ENCODE measurements around the gene KATNAL2.

Gene KATNAL2

DNA sequence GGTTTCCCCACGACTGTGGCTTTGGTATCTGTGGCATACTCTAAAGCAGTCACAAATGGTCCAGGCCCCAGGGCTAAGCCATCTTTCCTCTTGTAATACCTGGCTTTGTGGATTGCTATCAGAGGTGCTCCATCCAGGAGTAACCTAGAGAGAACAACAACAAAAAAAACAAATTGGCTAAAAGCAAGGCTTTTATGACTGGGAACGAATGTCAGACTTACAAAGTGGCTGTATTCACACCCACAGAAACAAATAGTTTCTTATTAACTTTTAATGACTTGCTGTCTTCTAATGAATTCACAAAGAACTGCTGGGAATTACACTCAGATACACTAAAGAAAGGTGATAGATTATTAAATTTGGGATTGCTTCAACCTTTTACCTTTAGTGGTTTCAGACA is 197.8 kb downstream of the KATNAL2 start:
- no peak for DNase-seq (ENCODE audit: low read depth)

DNA sequence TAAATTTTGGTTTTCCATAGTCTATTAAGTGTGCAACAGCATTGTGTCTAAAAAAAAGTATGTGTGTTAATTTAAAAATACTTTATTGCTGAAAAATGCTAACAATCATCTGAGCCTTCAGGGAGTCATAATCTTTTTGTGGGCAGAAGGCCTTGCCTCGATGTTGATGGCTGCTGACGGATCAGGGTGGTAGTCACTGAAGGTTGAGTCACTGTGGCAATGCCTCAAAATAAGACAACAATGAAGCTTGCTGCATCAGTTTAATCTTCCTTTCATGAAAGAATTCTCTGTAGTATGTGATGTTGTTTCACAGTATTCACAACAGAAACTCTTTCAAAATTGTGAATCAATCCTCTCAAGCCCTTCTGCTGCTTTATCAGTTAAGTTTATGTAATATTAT is 201.6 kb downstream of the KATNAL2 start:
- DNase-seq (ENCODE audit: low read depth), result peak; percentile 73

DNA sequence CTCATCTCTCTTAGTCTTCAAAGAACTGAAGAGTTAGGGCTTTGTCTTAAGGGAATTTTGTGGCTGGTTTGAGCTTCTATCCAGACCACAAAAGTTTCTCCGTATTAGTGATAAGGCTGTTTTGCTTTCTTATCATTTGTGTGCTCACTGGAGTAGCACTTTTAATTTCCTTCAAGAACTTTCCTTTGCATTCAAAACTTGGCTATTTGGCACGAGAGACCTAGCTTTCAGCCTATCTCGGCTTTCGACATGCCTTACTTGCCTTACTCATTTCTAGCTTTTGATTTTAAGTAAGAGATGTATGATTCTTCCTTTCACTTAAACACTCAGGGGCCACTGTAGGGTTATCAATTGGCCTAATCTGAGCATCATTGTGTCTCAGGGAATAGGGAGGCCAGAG is 203.0 kb downstream of the KATNAL2 start:
- DNase-seq (ENCODE audit: low read depth), result no peak

DNA sequence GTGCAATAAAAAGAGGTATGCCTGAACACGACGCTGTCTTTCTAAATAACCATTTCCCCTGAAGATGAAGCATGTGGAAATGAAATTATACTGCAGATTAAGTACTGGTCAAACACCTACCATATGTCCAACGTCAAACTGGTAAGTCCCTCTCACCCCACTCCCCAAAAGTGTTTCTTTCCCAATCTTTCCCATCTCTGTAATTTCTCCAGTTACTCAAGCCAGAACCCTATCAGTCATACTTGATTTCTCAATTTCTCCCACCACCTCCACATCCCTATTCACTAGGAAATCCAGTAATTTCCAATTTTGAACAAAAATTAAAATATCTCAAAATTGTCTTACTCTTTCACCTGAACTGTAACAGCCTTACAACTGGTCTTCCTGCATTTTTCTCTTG is 203.7 kb downstream of the KATNAL2 start:
- DNase-seq (ENCODE audit: low read depth), result no peak

DNA sequence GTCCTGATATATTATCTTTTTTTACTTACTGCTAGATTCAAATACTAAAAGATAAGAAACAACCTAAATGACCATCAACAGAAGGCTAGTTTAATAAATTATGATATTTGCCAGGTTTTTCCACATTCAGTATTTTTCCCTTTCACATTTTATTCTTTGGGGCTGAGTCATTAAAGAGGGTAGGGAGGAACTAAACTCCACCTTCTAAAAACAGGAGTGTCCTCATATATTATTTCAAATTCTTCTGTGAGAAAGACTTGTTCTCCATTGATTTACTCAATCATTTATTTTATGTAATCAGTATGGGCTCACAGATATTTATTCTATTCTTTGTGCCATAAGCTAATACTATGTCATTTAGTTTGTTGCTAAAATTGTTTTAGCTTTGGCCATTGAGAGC is 223.9 kb downstream of the KATNAL2 start:
- no peak for DNase-seq (ENCODE audit: low read depth)

DNA sequence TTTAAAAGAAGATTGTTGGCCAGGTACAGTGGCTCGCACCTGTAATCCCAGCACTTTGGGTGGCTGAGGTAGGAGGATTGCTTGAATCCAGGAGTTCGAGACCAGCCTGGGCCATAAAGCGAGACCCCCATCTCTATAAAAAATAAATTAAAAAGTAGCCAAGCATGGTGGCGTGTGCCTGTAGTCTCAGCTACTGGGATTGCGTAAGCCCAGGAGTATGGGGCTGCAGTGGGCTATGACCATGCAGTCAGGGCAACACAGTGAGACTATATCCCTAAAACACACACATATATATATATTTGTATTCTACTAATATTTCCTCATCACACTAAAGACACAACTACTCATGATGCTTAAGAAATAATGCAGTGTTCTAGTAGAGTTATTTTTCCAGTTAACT is 225.8 kb downstream of the KATNAL2 start:
- no peak for DNase-seq (ENCODE audit: low read depth)

DNA sequence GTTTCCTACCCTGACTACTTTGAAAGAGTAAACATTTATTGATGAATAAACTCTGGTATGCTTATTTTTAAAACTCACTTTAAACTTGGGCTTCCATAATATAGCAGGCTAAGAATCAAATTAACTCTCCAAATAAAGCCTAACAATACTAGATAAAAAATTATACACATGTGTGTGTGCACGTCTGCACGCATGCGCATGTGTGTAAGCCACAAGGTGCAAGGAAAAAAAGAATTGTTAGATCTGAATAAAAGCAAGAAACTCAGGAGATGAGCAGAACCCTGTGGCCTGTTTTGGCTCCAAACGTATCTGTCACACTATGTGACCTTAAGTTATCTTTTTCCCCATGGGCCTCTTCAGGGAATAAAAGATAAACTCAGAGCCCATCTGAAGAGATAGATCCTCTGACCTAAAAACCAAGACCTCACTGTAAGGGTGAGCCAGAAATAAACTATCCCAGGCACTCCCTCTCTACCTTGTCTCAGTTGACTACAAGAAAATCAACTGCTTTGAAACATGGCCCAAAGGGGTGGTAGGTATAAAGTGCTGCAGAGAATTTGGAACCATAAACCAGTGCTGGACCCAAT is 226.6 kb downstream of the KATNAL2 start:
- DNase-seq (ENCODE audit: low read depth), result no peak

DNA sequence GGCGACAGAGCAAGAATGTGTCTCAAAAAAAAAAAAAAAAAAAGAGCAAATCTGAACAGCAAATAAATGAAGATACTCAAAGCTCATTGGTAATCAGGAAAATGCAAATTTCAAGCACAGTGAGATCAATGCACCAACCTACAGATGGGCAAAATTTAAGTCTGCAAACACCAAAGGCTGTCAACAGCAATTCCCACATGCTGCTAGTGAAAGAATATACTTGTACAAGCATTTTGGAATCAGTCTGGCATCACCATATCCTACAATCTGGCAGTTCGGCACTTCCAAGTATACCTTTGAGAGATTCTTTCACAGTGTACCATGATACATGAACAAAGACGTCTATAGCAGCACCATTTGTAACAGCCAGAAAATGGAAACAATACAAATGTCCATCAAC is 228.8 kb downstream of the KATNAL2 start:
- no peak for DNase-seq (ENCODE audit: low read depth)

DNA sequence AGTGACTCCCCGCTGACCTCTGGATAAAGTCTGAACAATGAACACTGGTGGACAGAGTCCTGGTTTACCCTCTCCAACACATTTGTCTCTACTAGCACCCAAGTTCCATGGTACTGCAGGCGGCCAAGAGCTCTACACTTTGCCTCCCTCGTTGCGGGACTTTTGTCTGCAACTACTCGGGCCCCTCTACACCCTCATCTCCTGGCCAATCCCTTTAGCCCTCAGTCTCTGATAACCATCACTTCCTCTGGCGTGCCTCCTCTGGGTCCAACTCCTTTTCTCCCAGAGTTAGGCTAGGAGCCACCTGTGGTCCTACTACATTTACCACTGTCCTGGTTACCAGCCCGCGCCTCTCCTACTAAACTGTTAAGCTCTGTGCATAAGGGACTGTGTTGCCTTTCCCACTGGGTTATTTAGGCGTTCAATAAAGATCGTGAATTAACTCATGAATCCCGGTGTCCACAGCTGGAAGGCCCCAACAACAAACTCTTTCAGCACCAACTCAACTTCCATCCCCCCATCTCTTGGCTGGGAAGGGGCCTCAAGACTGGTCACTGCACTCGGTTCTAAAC is 232.1 kb downstream of the KATNAL2 start:
- DNase-seq (ENCODE audit: low read depth), result no peak

DNA sequence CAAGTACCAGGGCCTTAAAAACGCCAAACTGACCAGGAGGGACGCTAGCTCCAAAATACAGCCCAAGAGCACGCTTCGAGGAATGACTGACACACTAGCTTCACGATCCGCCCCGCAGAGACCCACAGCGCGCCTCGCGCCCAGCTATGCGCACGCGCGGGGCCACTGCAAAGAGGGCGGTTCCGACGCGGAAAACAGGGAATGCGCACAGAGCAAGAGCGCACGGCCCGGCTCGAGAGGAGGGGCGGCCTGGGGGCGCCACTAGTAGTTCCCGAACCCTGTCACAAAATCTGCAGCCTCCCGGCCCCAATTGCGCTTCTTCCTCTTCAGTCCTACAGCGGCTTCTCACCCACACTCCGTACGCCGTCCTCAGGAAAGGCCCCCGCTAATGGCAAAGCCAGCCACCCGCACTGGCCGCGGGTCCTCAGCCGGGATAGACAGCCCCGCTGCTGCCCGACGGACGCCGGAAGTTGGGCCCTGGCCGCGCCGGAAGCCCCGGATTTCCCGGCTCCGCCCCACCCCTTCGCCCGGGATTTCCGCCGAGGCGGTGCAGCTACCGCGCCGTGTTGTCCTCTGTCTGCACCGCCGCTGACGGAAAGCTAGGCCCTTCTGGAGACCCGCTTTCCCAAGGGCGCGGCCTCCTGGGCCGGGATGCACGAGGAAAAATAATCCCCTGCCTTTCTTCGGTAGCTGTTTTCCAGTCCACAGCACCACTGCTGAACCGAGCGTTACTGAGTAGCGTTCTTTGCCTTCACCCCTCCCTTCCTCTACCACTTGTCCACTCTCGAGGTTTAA is 232.8 kb downstream of the KATNAL2 start, which contains the start of gene HDHD2:
Gene HDHD2 (minus strand): TSS at position 472 of the 795 bp plus-strand sequence. CDS start 14,061 bp downstream, outside the sequence.
- DNase-seq (ENCODE audit: low read depth), result peak; percentile 45

- DNase-seq (ENCODE audit: low read depth), result no peak
Measured at GRCh38 chr18:47150824-47151366, 233.5 kb downstream of the KATNAL2 start.

DNA sequence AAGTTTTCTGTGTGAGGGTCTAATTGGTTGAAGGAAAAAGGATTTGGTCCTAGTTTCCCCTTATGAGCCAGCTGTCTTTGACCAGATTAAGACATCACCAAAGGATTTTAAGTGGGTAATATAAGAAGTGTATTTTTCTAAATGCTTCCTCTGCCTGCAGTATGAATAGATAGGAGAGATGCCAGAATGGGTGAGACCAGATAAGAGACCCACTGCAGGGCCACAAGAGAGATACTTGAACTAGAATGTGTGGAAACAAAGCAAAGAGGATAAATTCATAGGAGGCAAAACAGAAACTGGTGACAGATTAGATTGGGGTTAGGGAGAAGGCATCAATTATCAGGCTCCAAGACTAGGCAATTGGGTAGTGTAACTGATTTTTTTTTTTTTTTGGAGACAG is 234.0 kb downstream of the KATNAL2 start:
- no peak for DNase-seq (ENCODE audit: low read depth)

All from GM04504 (cell line).